Esophagus squamous epithelium (tissue), 5 donors: ENCODE measurements around the gene JPH2. TPM values are rescaled to one million over a fixed set of nuclear protein-coding genes. Genes with fewer than 3 reads are reported as not detected.

Experiments used
- DNase-seq: peaks from one replicate; lab custom pipeline; 2025; lab: John Stamatoyannopoulos, UW
- H3K27ac ChIP-seq, 4 donors: fragments of 200-600 bp; sonication (generic); one replicate each; pipeline ENCODE4 v1.5.1; 2016 to 2019; ENCODE audit warnings: mild to moderate bottlenecking in 1 of 4
- H3K27me3 ChIP-seq, 4 donors: fragments of 200-600 bp; sonication (generic); 1 replicate in 3 of 4; 2 replicates in 1 of 4; pipeline versions ENCODE4 v1.5.1 to v1.6.0; 2017 to 2021; ENCODE audit warnings: antibody characterized with exemption in 1 of 4
- H3K36me3 ChIP-seq, 3 donors: fragments of 200-600 bp; sonication (generic); one replicate each; pipeline ENCODE4 v1.5.1; 2016 to 2019
- H3K4me1 ChIP-seq, 3 donors: fragments of 200-600 bp; sonication (generic); one replicate each; pipeline ENCODE4 v1.5.1; 2017 to 2019
- H3K4me3 ChIP-seq, 4 donors: fragments of 200-600 bp; sonication (generic); 1 replicate in 3 of 4; 2 replicates in 1 of 4; pipeline ENCODE4 v1.5.1; 2016 to 2019; ENCODE audit warnings: mild to moderate bottlenecking in 2 of 4, moderate library complexity in 1 of 4
- H3K9me3 ChIP-seq, 3 donors: fragments of 200-600 bp; sonication (generic); one replicate each; pipeline ENCODE4 v1.5.1; 2016 to 2019
- POLR2A ChIP-seq, 4 donors: fragments of 450-650 bp; IDR thresholded peaks; one replicate each; pipeline ENCODE4 v1.6.1; 2017; ENCODE audit warnings: antibody characterized with exemption in 4 of 4, mild to moderate bottlenecking in 4 of 4, moderate library complexity in 3 of 4
- WGBS, 2 donors: methylation state at CpG; one replicate each; pipeline ENCODE4 v1.1.5; 2018; 5-methylcytosine and 5-hydroxymethylcytosine counted together
- intact Hi-C: fragments of 100-400 bp; cut with DNase I; formaldehyde crosslinking; loops from one replicate; pipeline ENCODE4 v1.15.0; 2022
- total RNA-seq, 4 donors: library from RNA; depleted of rRNA; stranded (reverse); fragments of >200 nt; gene quantifications; one replicate each; pipeline ENCODE4 v1.1.0, GENCODE V29; 2016
- TF ChIP-seq, protein P1 (sequence below), 6 experiments: fragments of 450-650 bp in 4 of 6; fragments of 200-600 bp in 2 of 6; sonication (generic) in 2 of 6; IDR thresholded peaks; one replicate each; pipeline ENCODE4 v1.5.1; 2016 to 2019; ENCODE audit warnings: antibody characterized with exemption in 6 of 6, mild to moderate bottlenecking in 4 of 6, moderate library complexity in 4 of 6
- donor health status: DM: yes; HTN: yes; CAD: no.

JPH2 gene
- total RNA-seq, 4 donors from 2014 or later: 2.4 to 32.0 (median 6.8) TPM

DNA sequence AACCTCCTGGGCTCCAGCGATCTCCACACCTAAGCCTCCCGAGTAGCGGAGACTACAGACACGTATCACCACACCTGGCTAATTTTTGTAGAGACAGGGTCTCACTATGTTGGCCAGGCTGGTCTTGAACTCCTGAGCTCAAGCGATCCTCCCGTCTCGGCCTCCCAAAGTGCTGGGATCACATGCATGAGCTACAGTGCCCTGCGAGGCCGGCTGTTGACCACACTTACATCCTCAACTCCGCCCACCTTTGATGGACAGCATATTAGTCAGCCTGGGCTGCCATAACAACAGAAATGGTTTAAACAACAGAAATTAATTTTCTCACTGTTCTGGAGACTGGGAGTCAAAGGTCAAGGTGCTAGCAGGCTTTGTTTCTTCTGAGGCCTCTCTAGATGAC is 107.7 kb downstream of the JPH2 start:
- no peak for TF ChIP-seq POLR2A (IDR thresholded peaks at IDR 0.05)
- TF ChIP-seq, protein P1, sequence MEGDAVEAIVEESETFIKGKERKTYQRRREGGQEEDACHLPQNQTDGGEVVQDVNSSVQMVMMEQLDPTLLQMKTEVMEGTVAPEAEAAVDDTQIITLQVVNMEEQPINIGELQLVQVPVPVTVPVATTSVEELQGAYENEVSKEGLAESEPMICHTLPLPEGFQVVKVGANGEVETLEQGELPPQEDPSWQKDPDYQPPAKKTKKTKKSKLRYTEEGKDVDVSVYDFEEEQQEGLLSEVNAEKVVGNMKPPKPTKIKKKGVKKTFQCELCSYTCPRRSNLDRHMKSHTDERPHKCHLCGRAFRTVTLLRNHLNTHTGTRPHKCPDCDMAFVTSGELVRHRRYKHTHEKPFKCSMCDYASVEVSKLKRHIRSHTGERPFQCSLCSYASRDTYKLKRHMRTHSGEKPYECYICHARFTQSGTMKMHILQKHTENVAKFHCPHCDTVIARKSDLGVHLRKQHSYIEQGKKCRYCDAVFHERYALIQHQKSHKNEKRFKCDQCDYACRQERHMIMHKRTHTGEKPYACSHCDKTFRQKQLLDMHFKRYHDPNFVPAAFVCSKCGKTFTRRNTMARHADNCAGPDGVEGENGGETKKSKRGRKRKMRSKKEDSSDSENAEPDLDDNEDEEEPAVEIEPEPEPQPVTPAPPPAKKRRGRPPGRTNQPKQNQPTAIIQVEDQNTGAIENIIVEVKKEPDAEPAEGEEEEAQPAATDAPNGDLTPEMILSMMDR (IDR thresholded peaks at IDR 0.05): no peak
- Histone ChIP-seq H3K27ac (no peak overlapping the region), H3K9me3 (no peaks in the 10 kb centered on the region), H3K4me1 (peaks cover 0 to 6% (median 0%) of the 10 kb centered on the region in 3 donors), H3K4me3 (no peak overlapping the region), H3K27me3 (no peaks in the 10 kb centered on the region), H3K36me3 (no peaks in the 10 kb centered on the region)
- WGBS, 2 donors: 88 to 90% methylated on average over 5 to 7 of the region's 10 CpGs
- intact Hi-C loops: no loop called here
- no peak for DNase-seq

DNA sequence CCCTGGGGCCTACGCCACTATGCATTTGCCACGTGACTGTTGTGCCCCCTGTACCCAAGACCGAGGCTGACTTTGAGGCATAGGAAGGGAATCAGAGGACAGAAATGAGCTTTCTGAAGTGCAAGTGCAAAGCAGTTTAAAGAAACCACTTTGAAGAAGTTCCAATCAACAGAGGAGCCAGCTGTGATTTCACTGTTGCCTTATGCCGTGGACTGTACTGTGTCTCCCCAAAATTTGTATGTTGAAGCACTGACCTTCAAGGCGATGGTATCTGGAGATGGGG is 111.1 kb downstream of the JPH2 start:
- no peak for TF ChIP-seq POLR2A (IDR thresholded peaks at IDR 0.05)
- TF ChIP-seq, protein P1 (IDR thresholded peaks at IDR 0.05): no peak
- Histone ChIP-seq H3K27ac (no peak overlapping the region), H3K4me1 (peaks cover 0 to 5% (median 0%) of the 10 kb centered on the region in 3 donors), H3K36me3 (no peaks in the 10 kb centered on the region), H3K4me3 (no peak overlapping the region), H3K27me3 (peaks cover 0 to 5% (median 0%) of the 10 kb centered on the region in 4 donors), H3K9me3 (no peaks in the 10 kb centered on the region)
- 87 to 91% methylated on average over 5 of the region's 5 CpGs for WGBS, 2 donors
- DNase-seq: no peak
- intact Hi-C loops: no loop called here

DNA sequence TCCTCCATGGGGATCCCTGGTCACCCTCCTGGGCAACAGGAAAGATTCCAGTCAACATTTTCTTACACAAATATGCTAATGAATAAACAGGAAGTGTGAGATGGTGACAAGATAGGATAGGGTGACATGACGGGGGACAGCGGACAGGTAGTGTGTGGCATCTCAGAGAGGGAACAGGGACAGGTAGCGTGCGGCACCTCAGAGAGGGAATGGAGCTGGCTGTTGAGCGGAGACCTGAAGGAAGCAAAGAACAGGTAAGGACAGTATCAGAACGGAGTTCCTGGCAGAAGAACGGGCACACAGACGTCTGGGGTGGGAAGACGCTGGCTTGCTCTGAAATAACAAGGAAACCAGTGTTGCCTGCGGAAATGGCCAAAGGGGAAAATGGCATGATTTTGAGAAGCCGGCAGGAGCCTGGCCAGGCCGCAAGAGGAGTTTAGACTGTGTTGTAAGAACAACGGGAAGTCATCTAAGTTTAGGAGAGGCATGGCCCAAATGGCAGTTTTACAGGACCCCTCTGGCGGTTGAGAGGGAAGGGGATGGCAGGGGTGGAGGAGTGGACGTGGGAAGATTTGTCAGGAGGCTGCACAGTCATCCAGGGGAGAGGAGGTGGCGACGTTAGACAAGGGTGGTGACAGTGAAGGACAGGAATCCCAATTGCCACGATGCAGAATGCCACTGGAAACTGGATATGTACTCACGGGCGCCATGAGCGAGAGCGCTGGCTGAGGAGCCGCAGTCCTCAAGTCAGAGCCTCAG is 111.6 kb downstream of the JPH2 start:
- Histone ChIP-seq H3K9me3 (no peaks in the 10 kb centered on the region), H3K4me1 (no peaks in the 10 kb centered on the region), H3K36me3 (no peaks in the 10 kb centered on the region), H3K4me3 (no peak overlapping the region), H3K27me3 (peaks cover 0 to 5% (median 0%) of the 10 kb centered on the region in 4 donors), H3K27ac (no peak overlapping the region)
- TF ChIP-seq POLR2A (IDR thresholded peaks at IDR 0.05): no peak
- TF ChIP-seq, protein P1 (IDR thresholded peaks at IDR 0.05): no peak
- no peak for DNase-seq
- intact Hi-C loops: no loop called here
- WGBS, 2 donors: 81 to 90% methylated on average over 22 to 23 of the region's 23 CpGs

DNA sequence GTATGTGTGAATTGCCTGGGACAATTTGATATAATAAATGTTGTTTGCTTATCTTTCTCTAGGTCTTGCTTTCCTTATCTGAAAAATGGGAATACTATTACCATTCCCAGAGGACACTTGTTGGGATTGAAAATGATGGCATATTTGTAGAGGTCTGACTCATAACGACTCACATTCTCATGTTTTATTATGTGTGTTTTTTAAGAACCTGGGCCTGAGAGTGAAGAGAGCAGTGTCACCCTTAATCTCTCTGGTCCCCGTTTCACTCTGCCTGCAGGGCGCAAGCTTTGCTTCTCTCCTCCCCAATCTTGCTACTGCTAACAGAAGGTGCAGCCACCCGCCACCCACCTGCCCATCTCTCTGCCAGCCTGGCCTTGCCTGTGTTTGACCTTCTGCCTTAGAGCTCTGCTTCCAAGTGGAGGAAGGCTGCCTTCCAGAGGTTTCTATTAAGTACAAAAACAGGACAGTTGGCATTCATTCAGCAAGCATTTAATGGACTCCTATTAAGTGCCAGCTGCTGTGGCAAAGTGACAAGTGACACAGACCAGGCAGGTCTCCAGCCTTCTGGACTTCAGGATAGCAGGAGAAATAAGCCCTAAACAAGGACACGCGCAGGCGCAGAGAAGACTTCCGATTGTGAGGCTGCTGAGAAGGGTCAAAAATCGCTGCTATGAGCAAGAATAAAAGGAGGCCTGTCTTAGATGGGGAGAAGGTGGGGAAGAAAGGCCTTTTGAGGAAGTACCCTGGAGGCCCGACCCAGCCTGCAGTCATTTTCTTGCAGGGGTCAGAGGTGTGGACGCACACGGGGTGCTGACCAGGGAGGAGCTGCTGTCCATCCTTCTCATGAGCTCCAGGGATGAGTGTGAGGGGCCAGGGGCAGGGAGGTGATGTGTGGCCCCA is 112.5 kb downstream of the JPH2 start:
- WGBS, 2 donors: 78 to 79% methylated on average over 12 of the region's 12 CpGs
- H3K4me1 ChIP-seq: no peaks in the 10 kb centered on the region
- no peaks in the 10 kb centered on the region for H3K36me3 ChIP-seq
- intact Hi-C loops: no loop called here
- no peak for DNase-seq
- H3K9me3 ChIP-seq: no peaks in the 10 kb centered on the region
- H3K27me3 ChIP-seq: peaks cover 0 to 5% (median 0%) of the 10 kb centered on the region in 4 donors
- no peak overlapping the region for H3K4me3 ChIP-seq
- no peak overlapping the region for H3K27ac ChIP-seq
- no peak for TF ChIP-seq POLR2A (IDR thresholded peaks at IDR 0.05)
- TF ChIP-seq, protein P1 (IDR thresholded peaks at IDR 0.05): no peak

DNA sequence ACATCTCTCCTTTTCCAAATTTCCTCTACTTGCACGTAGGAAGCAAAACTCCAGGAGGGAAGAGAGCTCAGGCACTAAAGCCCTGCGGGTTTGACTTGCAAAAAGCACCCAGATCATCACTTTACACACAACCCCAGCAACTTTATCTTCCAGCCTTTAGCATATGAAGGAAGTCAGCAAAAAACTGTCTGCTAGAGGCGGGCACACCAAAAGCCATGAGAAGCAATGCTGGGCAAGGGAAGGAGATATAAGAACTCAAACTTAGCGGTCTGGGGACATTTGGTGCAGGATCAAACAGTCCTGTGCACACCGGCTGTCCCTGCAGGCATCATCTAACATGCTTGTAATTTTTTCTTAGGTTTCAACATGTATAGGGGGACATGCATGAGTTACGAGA is 113.3 kb downstream of the JPH2 start:
- Histone ChIP-seq H3K4me1 (no peaks in the 10 kb centered on the region), H3K9me3 (no peaks in the 10 kb centered on the region), H3K27me3 (peaks cover 0 to 5% (median 0%) of the 10 kb centered on the region in 4 donors), H3K27ac (no peak overlapping the region), H3K36me3 (no peaks in the 10 kb centered on the region), H3K4me3 (no peak overlapping the region)
- intact Hi-C loops: no loop called here
- 61 to 69% methylated on average over 6 of the region's 6 CpGs for WGBS, 2 donors
- DNase-seq: no peak
- no peak for TF ChIP-seq POLR2A (IDR thresholded peaks at IDR 0.05)
- TF ChIP-seq, protein P1 (IDR thresholded peaks at IDR 0.05): no peak
